GM23248 (cell line): ENCODE results near the gene IGFLR1. TPM values are rescaled to one million over a fixed set of nuclear protein-coding genes. Genes with fewer than 3 reads are reported as not detected.

Source experiments
- DNase-seq: peaks from one replicate; pipeline ENCODE4 v3.0.0-alpha.2; 2015
- H2AFZ ChIP-seq: fragments of 200-600 bp; sonication (generic); 2 replicates; pipeline ENCODE4 v1.6.1; 2016; ENCODE audit warnings: antibody characterized with exemption
- H3F3A ChIP-seq: fragments of 200-600 bp; sonication (generic); 2 replicates; pipeline ENCODE4 v1.6.1; 2016; ENCODE audit warnings: mild to moderate bottlenecking, antibody characterized with exemption, mixed run types; ENCODE audit not compliant: insufficient read depth
- H3K27ac ChIP-seq: fragments of 200-600 bp; sonication (generic); 2 replicates; pipeline ENCODE4 v1.5.1; 2016; ENCODE audit warnings: mild to moderate bottlenecking
- H3K27me3 ChIP-seq: fragments of 200-600 bp; sonication (generic); replicated peaks from 2 replicates; pipeline ENCODE4 v1.6.1; 2016; ENCODE audit warnings: mild to moderate bottlenecking; ENCODE audit not compliant: insufficient read depth
- H3K36me3 ChIP-seq: fragments of 200-600 bp; sonication (generic); 2 replicates; pipeline ENCODE4 v1.6.1; 2016; ENCODE audit warnings: low read depth, mild to moderate bottlenecking
- H3K4me1 ChIP-seq: fragments of 200-600 bp; sonication (generic); 2 replicates; pipeline ENCODE4 v1.6.1; 2016; ENCODE audit warnings: mild to moderate bottlenecking; ENCODE audit not compliant: insufficient read depth
- H3K4me2 ChIP-seq: fragments of 200-600 bp; sonication (generic); one replicate; pipeline ENCODE4 v1.6.1; 2016; ENCODE audit warnings: mild to moderate bottlenecking; ENCODE audit not compliant: unreplicated experiment
- H3K4me3 ChIP-seq: fragments of 200-600 bp; sonication (generic); 2 replicates; pipeline ENCODE4 v1.5.1; 2016; ENCODE audit warnings: mild to moderate bottlenecking
- H3K79me2 ChIP-seq: fragments of 200-600 bp; sonication (generic); 2 replicates; pipeline ENCODE4 v1.6.1; 2016; ENCODE audit warnings: mild to moderate bottlenecking; ENCODE audit not compliant: insufficient read depth
- H3K9ac ChIP-seq: fragments of 200-600 bp; sonication (generic); 2 replicates; pipeline ENCODE4 v1.6.1; 2016; ENCODE audit warnings: mild to moderate bottlenecking
- H3K9me2 ChIP-seq: fragments of 200-600 bp; sonication (generic); 2 replicates; pipeline ENCODE4 v1.6.1; 2016; ENCODE audit warnings: mixed run types, mild to moderate bottlenecking, moderate library complexity; ENCODE audit not compliant: insufficient read depth
- H3K9me3 ChIP-seq: fragments of 200-600 bp; sonication (generic); one replicate; pipeline ENCODE4 v1.6.1; 2017; ENCODE audit warnings: low read depth
- H4K20me1 ChIP-seq: fragments of 200-600 bp; sonication (generic); 2 replicates; pipeline ENCODE4 v1.6.0; 2016; ENCODE audit not compliant: insufficient read depth
- EZH2 ChIP-seq: fragments of 200-600 bp; sonication (generic); IDR thresholded peaks from 2 replicates; pipeline ENCODE4 v1.6.1; 2018; ENCODE audit warnings: antibody characterized with exemption, mild to moderate bottlenecking; ENCODE audit not compliant: insufficient read depth, poor library complexity, severe bottlenecking
- EZH2phosphoT487 ChIP-seq: fragments of 200-600 bp; sonication (generic); IDR thresholded peaks from 2 replicates; pipeline ENCODE4 v1.6.1; 2018; ENCODE audit warnings: antibody characterized with exemption, moderate library complexity, mild to moderate bottlenecking, low read depth; ENCODE audit not compliant: insufficient read depth
- WGBS, 2 experiments: methylation state at CpG; one replicate each; pipeline ENCODE4 v1.1.6; 2015 to 2017; ENCODE audit warnings: low lambda C conversion rate in 2 of 2, low coverage in 1 of 2; ENCODE audit errors: missing lambda C conversion rate in 2 of 2; 5-methylcytosine and 5-hydroxymethylcytosine counted together
- in situ Hi-C: fragments of 300-500 bp; cut with MboI; formaldehyde crosslinking; loops from 2 replicates; pipeline ENCODE4 v1.15.0; 2020
- polyA plus RNA-seq: library from polyadenylated mRNA; unstranded; fragments of >200 nt; fragmentation: Nextera tagmentation; extraction: Ambion mirVana; gene quantifications from 2 replicates; pipeline ENCODE4 v1.2.1, GENCODE V29; 2016
- total RNA-seq: library from RNA; depleted of rRNA; stranded (reverse); fragments of >200 nt; shearing (Covaris generic); gene quantifications from 2 replicates; pipeline ENCODE4 v1.2.3, GENCODE V29; 2014

Gene IGFLR1
- total and polyA plus RNA-seq, 2 experiments from 2014 or later = 1.4 to 3.2 TPM

DNA sequence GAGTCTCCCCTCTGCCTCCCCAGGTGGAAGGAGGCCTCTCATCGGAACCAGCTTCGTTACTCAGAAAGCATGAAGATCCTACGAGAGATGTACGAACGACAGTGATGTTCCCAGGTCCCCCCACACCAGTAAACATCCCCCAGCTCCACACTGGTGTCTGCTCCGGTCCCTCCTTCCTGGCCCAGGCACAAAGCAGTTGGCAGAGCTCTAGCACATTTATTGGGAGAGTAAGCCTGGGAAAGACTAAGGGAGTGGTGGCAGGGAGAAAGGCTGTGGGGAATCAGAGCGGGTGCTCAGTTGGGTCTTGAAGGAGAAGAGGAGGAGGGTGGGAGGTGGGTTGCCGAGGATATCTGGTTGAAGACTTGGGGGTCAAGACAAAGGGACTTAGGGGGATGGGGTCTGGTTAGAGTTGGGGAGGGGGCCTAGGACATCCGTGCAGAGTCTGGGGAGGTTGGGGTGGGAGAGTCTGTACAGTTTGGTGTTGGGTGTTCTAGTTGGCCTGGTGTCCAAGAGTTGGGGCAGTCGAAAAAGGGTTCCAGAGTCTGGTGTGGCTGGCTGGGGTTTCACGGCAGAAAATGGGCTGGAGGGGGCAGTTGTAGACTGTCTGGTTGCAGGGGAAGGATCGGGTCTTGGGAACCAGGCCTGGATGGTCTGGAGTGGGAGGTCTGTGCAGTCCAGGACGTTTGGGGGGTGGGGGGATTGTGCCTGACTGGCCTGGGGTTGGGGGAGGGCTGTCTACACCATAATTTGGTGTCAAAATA, 12.3 kb upstream of the IGFLR1 start:
- H3F3A ChIP-seq = peaks cover 3% of the 10 kb centered on the region; the same call in 1 of the 2 replicates
- H3K27ac ChIP-seq = peak overlapping the region; percentile 97
- no peaks in the 10 kb centered on the region for H3K27me3 ChIP-seq
- H4K20me1 ChIP-seq = no peaks in the 10 kb centered on the region
- H3K79me2 ChIP-seq = peaks cover 27% of the 10 kb centered on the region
- H3K4me3 ChIP-seq = no peak overlapping the region
- in situ Hi-C loops = no loop called here
- no peaks in the 10 kb centered on the region for H3K9me3 ChIP-seq
- H3K4me2 ChIP-seq = no peak overlapping the region
- H3K9me2 ChIP-seq = no peaks in the 10 kb centered on the region
- 69 to 70% methylated on average over 11 to 13 of the region's 13 CpGs for WGBS, 2 experiments
- peak overlapping the region; percentile 86 for H3K9ac ChIP-seq
- no peak overlapping the region for H2AFZ ChIP-seq
- DNase-seq = no peak
- no peaks in the 10 kb centered on the region for H3K36me3 ChIP-seq
- TF ChIP-seq EZH2 (no peak), EZH2phosphoT487 (no peak)
- H3K4me1 ChIP-seq = peaks cover 24% of the 10 kb centered on the region

DNA sequence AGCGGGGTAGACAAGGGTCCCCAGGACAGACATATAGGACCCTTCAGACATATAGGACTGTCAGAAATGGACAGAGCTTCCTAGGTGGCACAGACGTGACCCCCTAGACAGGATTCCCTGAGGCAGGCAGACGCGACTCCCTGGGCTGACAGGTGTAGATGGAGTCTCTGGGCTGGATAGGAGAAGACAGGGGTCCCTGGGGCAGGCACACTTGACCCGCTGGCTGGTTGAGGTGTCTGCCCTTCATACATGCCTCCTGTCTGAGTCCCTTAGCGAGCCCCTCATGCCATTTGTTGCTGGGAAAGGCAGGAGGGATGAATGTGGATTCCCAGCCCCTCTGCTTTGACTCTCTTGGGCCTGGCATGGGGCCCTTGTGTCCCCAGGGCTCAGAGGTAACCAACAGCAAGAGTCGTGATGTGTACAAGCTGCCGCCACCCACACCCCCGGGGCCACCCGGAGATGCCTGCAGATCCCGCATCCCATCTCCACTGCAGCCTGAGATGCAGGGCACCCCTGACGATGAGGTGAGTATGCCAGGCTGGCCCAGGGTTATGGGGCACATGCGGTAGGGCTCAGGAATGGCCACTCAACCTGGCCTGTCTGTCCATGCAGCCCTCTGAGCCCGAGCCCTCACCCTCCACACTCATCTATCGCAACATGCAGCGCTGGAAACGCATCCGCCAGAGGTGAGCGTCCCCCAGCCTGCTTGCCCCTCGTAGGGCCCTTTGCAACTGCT, 11.6 kb upstream of the IGFLR1 start:
- no peak overlapping the region for H2AFZ ChIP-seq
- peaks cover 3% of the 10 kb centered on the region; the same call in 1 of the 2 replicates for H3F3A ChIP-seq
- no peaks in the 10 kb centered on the region for H4K20me1 ChIP-seq
- H3K9ac ChIP-seq = no peak overlapping the region
- no peaks in the 10 kb centered on the region for H3K36me3 ChIP-seq
- H3K27ac ChIP-seq = no peak overlapping the region
- H3K4me3 ChIP-seq = no peak overlapping the region
- no peaks in the 10 kb centered on the region for H3K27me3 ChIP-seq
- no peak for DNase-seq
- no peak for TF ChIP-seq EZH2
- no peak for TF ChIP-seq EZH2phosphoT487
- WGBS, 2 experiments = 86% methylated on average over 20 of the region's 20 CpGs
- H3K4me1 ChIP-seq = peaks cover 25% of the 10 kb centered on the region
- H3K79me2 ChIP-seq = peaks cover 27% of the 10 kb centered on the region
- H3K4me2 ChIP-seq = no peak overlapping the region
- no peaks in the 10 kb centered on the region for H3K9me3 ChIP-seq
- no peaks in the 10 kb centered on the region for H3K9me2 ChIP-seq
- in situ Hi-C loops = no loop called here

DNA sequence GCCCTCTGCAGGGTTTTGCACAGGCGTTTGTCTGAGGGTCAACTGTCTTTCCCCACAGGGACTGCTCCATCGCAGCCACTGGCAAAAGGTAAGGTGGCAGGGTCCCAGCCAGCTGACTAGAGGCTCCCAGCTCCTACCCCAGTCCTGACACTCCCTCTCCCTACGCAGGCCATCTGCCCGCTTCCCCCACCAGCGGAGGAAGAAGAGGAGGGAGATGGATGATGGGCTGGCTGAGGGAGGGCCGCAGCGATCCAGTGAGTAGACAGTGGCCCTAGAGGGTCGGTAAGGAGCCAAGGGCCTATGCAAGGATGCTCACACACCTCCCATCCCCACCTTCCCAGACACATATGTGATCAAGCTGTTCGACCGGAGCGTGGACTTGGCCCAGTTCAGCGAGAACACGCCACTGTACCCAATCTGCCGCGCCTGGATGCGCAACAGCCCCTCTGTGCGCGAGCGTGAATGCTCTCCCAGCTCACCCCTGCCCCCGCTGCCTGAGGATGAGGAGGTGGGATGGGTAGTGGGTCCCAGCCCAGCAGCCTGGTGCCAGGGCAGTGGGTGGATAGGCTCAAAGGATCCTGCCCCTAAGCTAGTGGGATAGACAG, 10.6 kb upstream of the IGFLR1 start:
- DNase-seq = no peak
- WGBS, 2 experiments = 90 to 94% methylated on average over 20 of the region's 20 CpGs
- Histone ChIP-seq H3K4me1 (peaks cover 25% of the 10 kb centered on the region), H3K9ac (no peak overlapping the region), H3K27ac (no peak overlapping the region), H3K4me2 (no peak overlapping the region), H3K27me3 (no peaks in the 10 kb centered on the region), H4K20me1 (no peaks in the 10 kb centered on the region), H3K36me3 (no peaks in the 10 kb centered on the region), H3F3A (peaks cover 3% of the 10 kb centered on the region; the same call in 1 of the 2 replicates), H3K79me2 (peaks cover 28% of the 10 kb centered on the region), H3K4me3 (no peak overlapping the region), H3K9me3 (no peaks in the 10 kb centered on the region), H3K9me2 (no peaks in the 10 kb centered on the region), H2AFZ (no peak overlapping the region)
- TF ChIP-seq EZH2phosphoT487 (no peak), EZH2 (no peak)
- in situ Hi-C loops = no loop called here
